ENCODE measurements around the gene NKAPL.
"Not testable (repeated sequence)": the region's sequence is repeated elsewhere in the genome, so short reads cannot be mapped to it uniquely, and the experiment has no call there.

The NKAPL gene

DNA sequence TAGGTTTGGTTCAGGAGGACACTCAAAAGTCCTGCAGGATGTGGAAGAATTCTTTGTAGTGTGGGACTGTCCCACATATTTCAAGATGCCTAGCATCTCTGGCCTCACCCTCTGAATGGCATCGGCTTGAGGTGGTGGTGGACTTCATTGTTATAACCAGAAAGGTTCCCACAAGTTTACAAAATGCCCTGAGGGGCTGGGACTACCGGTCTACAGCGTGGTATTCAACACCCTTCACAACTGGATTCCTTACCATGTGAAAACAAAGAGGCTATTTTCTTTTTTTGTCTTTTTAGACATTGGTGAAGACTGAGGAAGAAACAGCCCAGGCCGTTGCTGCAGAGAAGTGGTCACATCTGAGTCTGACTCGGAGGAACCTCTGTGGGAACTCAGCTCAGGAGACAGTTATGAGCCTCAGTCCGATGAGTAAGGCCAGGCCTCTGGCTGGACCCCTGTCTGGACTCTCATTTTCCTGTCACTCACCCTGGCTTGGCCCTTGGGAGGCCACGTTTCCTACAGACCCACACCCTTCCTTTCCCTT, 37.5 kb downstream of the NKAPL start:
- DNase-seq (ENCODE audit: low read depth in 2 of 2) = no peak

- DNase-seq (ENCODE audit: low read depth in 2 of 2) = no peak
Measured at GRCh38 chr6:28303570-28303969, 44.5 kb downstream of the NKAPL start.

- not testable (repeated sequence) for DNase-seq (ENCODE audit: low read depth in 2 of 2)
Measured at GRCh38 chr6:28306363-28306762, 47.3 kb downstream of the NKAPL start.

Measured in stimulated activated CD4-positive, alpha-beta T cell treated with anti-CD3 and anti-CD28 coated beads, Interleukin-12 subunit alpha, Interleukin-12 subunit beta, amount 100 ng/mL, for 24 hours (primary cell).